ENCODE measurements around the gene RAB11FIP3.

The RAB11FIP3 gene

DNA sequence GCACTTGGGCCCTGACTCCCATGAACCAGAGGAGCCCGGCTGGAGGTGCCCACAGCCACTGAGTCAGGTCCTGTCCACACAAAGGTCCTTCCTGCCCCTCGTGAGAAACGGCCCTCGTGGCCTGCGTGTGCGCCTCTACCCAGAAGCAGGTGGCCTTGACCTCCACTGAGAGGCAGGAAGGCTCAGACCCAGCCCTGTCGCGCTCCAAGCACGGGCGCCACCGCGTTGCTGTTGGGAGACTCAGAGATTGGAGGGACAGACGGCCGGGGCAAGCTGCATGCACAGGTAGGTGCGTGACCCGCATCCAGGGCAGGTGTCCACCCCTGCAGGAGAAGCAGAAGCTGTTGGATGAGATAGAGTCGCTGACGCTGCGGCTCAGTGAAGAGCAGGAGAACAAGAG, 94.0 kb downstream of the RAB11FIP3 start:
- no peak for DNase-seq (ENCODE audit: low read depth in 2 of 2)

DNA sequence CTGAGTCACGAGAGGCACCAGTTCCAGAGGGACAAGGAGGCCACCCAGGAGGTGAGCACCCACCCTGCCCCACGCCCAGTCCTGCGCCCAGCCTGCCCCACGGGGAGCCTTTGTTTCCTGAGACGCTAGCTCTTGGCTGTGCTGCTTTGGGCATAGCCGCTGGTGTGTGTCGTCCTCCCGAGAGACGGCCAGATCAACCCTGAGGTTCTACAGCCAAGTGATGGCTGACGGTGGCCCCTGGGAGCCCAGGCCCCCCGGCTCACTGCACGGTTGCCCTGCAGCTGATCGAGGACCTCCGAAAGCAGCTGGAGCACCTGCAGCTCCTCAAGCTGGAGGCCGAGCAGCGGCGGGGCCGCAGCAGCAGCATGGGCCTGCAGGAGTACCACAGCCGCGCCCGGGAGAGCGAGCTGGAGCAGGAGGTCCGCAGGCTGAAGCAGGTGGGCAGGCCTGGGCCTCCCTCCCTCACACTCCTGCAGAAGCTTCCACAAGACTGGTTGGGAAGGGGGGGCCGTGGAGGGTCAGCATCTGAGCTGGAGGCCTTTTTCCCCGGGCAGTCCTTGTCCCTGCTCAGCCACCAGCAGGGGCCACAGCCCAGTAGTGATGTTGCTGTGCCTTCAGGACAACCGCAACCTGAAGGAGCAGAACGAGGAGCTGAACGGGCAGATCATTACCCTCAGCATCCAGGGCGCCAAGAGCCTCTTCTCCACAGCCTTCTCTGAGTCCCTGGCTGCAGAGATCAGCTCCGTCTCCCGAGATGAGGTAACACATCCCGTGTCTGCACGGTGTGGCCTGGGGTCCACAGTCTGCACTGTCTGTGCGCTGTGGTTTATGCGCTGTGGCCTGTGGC, 94.6 kb downstream of the RAB11FIP3 start:
- DNase-seq (ENCODE audit: low read depth in 2 of 2): no peak

DNA sequence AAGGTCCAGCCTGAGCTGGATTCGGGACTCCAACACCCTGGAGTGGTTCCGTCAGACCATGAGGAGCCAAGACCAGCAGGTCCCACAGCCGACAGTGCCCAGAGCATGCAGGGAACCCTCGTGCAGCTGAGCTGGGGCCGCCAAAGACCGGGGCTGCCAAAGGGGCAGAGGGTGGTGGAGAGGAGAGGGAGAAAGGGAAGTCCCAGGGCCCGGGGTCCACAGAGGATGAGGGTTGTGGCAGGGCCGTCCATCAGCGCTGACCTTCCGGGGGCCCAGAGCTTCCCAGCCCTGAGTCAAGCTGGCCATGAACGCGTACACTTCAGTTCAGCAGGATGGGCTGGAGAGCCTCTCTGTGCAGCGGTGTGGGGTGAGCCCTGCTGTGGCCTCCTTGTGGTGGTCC, 95.4 kb downstream of the RAB11FIP3 start:
- DNase-seq (ENCODE audit: low read depth in 2 of 2): no peak

DNA sequence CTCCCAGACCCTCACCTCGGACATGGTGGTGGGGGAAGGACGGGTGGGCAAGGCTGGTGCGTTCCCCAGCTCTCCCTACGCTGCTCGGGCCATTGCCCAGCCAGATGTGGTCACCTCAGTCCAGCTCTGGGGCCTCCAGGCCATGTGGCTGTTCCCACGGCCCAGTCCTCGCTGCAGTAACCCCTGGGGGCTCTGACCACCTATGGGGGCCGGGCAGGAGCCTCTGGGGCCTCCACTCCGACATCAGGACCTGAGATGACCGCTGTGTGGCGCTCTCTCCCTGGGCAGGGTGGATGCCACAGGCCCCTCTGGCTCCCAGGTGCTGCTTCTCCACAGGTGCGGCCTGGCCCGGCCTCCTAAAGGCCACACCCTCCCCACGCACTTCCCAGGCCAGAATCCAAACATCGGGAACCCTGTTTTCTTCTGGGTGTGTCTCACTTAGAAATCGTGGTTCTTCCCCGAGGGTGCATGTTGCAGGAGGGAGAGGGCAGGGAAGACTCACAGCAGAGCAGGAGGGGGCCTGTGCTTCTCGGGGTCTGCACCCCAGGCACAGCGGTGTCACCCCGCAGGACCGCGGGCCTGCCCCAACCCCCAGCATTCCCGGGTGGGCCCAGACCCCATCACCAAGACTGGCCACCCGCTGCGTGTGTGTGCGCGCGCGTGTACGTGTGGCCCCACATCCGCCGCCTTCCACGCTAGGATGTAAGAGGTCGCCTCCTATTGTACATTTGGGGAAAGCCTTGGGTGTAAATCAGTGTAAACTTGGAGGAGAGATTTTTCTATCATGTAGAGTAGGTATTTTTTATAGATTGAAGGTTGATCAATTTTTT, 96.1 kb downstream of the RAB11FIP3 start:
- DNase-seq (ENCODE audit: low read depth in 2 of 2): no peak

DNA sequence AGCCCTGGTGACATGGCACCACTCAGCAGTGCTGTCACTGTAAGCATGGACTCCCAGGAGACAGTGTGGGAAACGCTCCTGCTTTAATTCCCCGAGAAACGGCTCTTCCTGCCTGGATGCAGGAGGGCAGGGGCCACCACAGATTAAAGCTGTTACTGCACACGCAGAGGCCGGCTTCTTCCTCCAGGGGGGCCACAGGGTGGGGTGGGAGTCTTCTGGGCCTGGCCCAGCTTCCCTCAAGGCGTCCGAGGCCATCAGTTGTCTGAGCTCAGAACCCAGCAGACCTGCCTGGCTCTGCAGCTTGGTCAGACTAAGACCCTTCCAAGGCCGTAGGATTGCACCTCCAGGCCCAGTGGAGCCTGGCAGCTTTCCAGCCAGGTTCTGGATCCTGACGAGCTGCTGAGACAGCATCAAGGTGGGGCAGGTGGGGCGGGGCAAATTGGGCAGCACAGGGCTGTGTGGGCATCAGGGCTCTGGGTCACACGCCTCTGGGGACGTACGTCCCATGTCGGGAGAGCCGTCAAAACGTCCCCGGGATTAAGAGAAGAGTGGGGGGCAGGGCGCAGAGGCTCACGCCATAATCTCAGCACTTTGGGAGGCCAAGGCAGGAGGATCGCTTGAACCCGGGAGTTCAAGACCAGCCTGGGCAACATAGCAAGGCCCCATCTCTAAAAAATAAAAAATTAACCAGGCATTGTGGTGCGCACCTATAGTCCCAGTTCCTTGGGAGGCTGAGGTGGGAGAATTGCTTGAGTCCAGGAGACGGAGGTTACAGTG, 97.1 kb downstream of the RAB11FIP3 start:
- DNase-seq (ENCODE audit: low read depth in 2 of 2): no peak

DNA sequence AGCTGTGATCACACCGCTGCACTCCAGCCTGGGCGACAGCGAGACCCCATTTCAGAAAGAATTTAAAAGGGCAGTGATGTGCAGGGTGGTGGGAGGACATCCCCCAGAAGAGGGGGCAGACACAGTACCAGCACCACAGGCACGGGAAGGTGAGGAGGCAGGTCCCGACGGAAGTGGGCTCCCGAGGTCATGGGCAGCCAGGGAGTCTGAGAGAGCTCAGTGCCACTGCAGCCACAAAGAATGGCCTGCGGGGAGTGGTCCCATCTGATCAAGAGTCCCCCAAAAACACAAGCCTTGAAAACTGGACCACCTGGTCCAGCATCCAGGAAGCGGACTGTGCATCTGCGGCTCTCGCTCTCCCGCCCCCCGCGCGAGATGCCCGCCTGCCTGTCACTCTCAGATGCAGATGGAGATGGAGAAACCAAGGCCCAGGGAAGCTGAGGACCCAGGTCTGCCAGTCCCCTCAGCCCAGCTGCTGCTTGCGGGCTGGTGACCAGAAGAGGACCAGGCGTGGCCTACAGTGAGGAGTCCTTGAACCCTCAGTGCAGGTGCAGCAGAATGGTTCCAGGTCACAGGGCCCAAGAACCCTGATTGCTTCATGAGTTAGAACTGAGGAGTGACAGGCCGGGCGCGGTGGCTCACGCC, 97.8 kb downstream of the RAB11FIP3 start:
- DNase-seq (ENCODE audit: low read depth in 2 of 2): no peak

DNA sequence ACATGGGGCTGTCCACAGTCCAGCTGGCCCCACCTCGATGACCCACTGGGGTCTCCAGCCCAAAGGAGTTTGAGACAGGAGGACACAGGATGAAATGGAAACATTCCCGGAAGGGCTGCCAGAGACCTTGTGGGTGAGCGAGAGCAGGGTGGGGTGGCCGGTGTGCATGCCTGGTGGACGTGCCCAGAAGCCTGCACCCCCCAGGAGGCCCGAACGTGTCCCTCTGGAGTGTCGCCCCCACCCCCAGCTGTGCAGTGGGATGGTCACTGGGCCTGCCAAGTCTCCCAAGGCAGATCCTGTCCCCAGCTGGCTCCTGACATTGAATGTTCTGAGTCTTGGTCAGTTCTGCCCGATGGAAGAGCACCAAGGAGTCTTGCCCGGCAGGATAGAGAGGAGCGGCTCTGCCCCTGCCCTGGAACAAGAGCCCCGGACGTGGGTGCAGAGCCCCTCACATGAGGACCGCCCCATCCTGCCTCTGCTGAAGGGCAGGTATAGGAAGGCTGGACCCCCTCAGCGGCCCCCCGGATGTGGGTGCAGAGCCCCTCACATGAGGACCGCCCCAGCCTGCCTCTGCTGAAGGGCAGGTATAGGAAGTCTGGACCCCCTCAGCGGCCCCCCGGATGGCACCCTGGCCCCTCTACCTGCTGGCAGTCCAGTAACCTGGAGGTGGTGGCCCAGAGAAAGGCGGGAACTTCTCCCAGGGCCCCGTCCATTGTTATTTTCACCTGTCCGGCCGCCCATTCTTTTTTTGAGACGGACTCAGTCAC, 99.0 kb downstream of the RAB11FIP3 start:
- no peak for DNase-seq (ENCODE audit: low read depth in 2 of 2)

DNA sequence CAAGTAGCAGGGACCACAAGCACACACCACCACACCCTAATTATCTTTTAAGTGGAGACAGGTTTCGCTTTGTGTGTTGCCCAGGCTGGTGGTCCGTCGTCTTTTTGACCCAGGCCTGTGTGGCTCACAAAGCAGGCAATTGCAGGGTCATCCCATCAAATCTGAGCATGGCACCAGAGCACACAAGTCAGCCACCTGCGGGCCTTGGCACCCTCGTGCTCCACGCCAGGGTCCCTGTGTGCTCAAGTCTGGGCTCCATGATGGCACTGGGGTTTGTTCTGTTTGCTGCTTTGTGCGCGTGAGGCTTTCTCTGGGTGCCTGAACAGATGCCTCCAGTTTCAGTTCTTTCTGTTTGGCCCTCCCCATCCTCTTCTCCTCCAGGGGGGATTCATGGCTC, 99.7 kb downstream of the RAB11FIP3 start:
- DNase-seq (ENCODE audit: low read depth in 2 of 2): no peak

DNA sequence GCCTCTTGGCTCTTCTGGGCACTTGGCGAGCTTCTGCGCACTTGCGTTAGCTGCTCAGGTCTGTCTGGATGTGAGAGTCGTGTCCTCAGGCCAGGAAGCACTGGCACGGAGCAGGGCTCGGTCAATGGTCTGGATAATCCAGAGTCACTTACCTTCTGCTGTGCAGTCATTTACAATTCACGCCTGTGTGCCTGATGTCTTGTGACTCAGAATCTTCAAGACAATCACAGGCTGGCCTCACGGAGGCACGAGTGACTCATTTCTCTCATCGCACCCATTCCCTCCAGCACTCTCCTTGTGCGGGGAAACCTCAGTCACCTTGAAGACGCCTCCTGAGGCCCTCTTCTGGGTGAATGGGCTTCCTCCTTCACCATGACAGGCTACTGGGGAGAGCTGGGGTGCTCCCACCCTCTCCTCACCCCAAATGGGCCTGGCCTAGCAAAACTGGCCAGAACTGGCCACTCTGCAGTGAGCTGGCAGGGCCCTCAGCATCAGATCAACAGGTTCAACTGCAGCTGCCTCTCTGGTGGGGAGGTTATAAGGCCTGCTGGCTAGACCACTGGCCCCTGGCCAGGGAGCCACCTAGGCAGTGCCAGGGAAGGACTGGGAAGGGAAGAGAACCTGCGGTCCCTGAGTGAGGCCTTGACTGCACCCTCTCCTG, 100.2 kb downstream of the RAB11FIP3 start:
- peak; percentile 43 to 65 for DNase-seq (ENCODE audit: low read depth in 2 of 2)

DNA sequence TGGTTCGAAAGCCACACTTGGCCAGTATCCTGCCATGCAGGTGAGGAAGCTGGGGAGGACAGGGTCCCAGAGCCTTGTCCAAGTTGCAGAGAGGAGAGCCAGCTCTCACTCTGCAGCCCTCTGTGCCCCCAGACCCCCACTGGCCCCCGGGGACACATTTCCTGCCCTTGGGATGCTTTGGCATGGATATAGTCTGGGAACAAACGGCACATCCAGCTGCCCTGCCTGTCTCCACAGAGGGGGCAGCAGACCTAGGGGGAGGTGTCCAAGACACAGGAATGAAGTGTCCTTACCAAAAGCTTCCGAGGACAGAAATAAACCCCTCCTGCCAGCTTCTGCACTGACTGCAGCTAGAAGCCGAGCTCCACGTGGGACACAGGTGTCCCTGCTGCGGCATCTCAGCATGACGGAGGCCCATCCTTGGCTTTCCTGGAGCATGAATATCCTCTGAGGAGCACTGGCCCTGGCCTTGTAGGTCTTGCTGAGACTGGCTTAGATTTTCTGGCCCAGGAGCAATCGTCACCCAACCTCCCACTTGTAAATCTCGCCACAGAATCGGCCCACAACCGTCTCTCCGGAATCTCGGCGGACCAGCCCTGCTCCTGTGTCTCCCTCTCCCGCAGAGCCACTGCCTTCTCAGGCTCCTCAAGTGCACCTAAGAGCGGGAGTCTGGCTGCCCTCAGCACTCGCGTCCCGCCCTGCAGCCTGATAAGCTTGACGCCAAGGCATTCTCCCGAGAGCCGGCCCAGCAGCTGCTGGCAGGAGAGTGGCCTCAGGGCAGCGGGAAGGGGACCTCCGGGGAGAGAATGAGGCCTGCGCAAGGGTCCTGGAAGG, 100.9 kb downstream of the RAB11FIP3 start:
- no peak for DNase-seq (ENCODE audit: low read depth in 2 of 2)

DNA sequence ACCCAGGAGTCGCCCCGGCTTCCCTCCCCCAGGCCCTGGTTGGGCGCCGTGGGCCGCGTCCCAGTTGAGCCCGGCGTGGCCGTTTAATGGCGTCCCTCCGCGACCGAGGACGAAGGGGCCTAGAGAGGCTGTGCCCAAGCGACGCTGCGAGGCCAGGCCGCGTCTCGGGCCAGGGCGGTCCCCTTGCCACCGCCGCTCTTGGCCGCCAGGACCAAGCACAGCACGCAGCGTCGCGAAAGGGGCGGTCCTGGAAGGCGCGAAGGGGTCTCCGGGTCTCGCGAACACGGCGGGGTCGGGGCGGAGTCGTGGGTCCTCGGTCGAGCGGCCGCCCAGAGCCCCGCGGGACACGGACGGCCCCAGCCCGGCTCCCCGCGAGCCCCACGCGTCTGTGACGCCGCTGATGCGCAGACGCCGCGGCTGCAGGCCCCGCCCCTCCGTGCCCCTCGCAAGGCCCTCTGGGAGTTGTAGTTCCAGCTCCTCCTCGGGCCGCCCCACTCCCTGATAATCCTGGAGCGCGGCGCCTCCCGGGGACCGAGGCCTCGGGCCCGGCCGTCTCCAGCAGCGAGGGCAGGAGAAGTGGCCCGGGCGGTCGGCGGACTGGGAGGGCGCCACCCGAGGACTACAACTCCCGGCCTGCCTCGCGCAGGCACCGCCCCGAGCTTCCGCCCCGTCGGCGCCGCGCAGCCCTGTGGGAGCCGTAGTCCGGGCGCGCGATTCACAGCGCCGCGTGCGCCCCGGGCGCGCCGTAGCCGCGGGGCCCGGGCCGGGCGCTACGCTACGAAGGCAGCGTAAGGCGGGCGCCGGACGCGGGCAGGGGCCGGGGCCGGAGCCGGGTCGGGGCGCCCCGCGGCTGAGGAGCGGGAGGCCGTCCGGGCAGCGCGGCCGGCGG, 101.8 kb downstream of the RAB11FIP3 start, which contains the start of gene CAPN15:
CAPN15 (plus strand) TSS at position 698 of the 889 bp plus-strand sequence. CDS start 19,127 bp downstream, outside the sequence.
- DNase-seq (ENCODE audit: low read depth in 2 of 2): peak; percentile 67 to 69

DNA sequence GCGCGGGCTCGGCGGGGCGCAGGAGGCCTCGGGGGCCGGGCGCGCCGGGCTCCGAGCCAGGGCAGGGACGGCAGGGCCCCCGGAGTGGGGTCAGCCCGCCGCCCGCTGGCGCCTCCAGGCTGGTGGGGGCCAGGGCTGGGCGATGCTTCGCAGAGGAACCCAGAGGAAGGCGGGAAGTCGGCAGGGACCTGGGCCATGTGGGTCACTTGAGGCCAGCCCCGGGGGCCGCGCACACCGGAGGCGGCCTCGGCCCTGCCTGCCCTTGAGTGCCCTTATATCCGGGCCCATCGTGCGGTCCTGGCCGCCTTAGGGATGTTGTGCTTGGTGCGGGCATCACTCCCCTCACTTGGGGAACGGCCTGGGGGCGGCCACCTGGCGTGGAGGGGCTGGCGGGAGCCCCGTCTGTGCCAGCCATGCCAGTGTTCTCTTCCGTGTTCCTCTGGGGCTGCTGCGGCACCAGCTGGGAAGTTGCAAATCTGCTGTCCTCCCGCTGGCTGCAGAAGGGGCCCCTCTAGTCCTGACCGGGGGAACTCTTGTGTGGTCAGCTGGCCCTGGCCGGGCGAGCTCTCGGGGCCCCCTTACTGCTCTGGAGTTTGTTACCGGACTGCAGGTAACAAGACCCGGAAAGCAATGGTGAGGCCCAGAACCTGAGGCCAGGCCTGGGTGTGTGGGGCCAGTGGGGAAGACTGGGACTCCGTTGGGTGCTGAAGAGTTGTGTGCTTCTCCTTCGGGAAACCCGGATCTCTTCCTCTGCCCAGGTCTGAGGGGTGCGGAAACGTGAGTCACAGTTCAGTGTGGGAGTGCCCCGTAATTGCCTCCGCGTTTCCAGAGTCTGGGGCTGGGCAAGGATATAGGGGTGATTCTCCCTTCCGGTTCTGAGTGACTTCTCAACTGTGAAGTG, 102.9 kb downstream of the RAB11FIP3 start:
- peak in 1 of 2 donors; percentile 15 for DNase-seq (ENCODE audit: low read depth in 2 of 2)

DNA sequence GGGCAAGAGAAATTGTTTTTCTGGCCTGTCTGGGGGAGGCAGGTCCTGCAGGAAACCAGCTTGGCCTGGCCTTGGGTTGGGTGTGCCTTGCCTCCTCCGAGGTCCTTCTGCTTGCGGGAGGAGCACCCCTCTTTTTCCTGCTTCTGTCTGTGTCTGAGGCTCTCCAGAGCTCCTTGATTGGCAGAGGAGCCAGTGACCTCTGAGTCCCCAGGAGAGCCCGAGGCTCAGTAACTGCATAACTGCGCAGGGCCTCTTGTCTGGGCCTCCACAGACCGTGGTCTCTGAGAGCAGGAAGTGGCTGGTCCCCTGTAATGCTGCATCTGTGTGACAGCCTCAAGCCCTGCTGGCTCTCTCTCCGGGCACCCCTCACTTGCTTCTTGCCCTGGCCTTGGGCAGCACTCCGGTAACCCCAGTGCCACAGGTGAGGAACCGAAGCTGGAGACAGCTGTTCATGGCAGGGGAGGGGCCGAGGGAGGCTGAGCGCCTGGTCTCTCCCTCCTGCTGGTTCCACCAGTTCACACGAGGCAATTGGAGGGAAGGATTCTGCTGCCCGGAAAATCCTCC, 103.6 kb downstream of the RAB11FIP3 start:
- DNase-seq (ENCODE audit: low read depth in 2 of 2): no peak

DNA sequence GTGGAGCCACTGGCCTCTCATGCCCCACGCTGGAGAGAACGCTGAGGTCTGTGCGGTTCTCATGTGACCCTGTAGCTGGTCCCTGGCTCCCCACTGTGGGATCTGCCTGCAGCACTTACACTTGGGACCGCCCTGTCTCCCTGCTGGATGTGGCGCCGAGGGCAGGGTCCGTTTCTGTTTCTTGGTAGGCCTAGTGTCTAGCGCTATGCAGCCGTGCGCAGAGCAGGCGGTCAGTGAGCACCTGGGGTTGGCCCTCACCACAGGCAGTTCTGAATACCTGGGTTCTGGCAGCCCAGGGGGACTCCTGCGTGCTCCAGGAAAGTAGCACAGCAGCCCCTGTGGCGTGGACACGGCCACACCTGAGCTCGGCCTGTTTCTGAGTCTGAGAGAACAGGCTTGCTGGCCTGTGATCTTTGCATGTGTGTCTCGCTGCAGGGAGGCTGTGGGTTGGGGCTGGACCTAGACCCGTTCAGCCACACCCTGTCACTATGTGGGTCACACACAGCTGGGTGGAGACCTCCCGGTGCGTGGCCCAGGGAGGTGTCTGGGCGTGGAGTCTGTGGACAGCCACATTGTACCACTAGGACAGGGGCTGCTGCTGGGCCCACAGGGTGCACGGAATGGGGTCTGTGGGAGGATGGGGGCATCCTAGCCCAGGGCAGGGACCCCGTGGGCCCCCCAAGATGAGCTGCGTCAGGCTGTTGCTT, 104.8 kb downstream of the RAB11FIP3 start:
- DNase-seq (ENCODE audit: low read depth in 2 of 2): no peak

DNA sequence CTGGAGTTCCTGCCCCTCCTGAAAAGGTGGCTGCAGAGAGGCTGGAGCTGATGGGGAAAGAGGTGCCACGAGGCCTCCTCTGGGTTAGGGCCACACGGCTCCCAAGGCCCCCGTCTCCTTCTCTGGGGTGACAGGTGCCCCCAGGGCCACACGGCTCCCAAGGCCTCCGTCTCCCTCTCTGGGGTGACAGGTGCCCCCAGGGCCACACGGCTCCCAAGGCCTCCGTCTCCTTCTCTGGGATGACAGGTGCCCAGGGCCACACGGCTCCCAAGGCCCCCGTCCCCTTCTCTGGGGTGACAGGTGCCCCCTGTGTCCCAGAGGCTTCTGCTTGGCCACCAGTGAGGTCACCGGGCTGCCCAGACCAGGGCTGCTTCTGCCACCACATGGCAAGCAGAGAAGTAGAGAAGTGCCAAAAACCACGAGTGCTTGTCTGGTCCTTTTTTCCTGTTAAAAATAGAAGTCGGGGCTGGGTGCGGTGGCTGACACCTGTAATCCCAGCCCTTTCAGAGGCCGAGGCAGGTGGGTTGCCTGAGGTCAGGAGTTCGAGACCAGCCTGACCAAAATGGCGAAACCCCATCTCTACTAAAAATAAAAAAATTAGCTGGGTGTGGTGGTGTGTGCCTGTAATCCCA, 106.2 kb downstream of the RAB11FIP3 start:
- no peak for DNase-seq (ENCODE audit: low read depth in 2 of 2)
